GM10266 (cell line): Measurements from ENCODE around the gene ASF1A.

Experiments
- DNase-seq: peaks from one replicate; pipeline ENCODE4 v3.0.0; 2012; ENCODE audit errors: extremely low spot score
- TF ChIP-seq, protein P1 (sequence below): IDR thresholded peaks from 2 replicates; pipeline ENCODE4 v1.5.1; 2012; ENCODE audit warnings: mild to moderate bottlenecking, low read depth; ENCODE audit not compliant: control insufficient read depth, insufficient read depth; ENCODE audit errors: missing control alignments

The ASF1A gene

DNA sequence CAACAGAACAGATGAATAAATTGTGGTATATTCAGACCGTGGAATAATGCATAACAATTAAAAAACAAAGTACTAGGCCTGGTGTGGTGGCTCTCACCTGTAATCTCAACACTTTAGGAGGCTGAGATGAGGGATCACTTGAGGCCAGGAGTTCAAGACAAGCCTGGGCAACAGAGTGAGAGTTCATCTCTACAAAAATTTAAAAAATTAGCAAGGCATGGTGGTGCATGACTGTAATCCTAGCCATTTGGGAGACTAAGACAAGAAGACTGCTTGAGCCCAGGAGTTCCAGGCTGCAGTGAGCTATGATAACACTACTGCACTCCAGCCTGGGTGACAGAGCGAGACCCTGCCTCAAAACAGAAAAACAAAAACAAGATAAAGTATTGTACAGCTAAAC is 16.1 kb upstream of the ASF1A start:
- TF ChIP-seq, protein P1, sequence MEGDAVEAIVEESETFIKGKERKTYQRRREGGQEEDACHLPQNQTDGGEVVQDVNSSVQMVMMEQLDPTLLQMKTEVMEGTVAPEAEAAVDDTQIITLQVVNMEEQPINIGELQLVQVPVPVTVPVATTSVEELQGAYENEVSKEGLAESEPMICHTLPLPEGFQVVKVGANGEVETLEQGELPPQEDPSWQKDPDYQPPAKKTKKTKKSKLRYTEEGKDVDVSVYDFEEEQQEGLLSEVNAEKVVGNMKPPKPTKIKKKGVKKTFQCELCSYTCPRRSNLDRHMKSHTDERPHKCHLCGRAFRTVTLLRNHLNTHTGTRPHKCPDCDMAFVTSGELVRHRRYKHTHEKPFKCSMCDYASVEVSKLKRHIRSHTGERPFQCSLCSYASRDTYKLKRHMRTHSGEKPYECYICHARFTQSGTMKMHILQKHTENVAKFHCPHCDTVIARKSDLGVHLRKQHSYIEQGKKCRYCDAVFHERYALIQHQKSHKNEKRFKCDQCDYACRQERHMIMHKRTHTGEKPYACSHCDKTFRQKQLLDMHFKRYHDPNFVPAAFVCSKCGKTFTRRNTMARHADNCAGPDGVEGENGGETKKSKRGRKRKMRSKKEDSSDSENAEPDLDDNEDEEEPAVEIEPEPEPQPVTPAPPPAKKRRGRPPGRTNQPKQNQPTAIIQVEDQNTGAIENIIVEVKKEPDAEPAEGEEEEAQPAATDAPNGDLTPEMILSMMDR = no peak
- no peak for DNase-seq

DNA sequence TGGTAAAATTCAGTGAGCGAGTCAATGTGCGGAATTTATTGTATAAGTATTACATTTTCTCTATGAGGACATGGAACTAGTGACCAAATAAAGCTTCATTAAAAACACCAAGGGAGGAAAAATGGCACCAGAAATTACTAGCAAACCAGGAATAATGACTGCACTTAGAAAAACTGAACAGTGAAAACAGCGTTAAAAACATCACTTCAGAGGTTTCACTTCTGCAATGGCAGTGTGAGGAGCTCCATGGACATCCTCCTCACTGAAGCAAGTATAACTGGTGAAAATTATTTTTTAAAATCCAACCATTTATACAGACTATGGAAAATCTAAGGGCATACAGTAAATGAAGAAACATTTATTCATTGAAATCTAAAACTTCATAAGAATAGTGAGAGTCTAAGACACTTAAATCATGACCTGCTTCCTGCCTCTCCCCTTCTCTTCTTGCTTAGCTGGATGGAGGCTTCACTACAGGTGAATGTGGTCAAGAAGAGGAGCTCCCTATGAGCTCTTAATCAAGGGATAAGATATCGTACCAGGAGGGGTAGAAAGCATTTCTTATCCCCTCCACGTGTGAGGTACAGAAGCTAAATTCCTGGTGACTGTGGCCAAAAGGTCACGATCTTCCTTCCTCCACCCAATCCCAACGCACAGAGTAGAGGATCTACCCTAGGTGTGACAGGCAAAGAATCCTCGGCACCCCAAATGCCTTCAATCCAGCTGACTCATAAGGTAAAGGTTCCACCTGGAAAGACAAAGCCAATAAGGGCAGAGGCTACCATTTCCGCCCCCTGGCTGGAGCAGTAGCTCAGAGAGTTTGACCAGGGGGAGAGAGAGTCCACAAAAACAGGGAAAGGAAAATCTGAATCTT is 12.3 kb upstream of the ASF1A start:
- DNase-seq = no peak
- TF ChIP-seq, protein P1 = no peak

GRCh38 chr6:118882314-118882905 is 11.5 kb upstream of the ASF1A start:
- DNase-seq = no peak
- TF ChIP-seq, protein P1 = no peak

- TF ChIP-seq, protein P1 = no peak
- DNase-seq = no peak
These were observed 7.3 kb upstream of the ASF1A start for GRCh38 chr6:118886641-118887040.

GRCh38 chr6:118889163-118889562 is 4.8 kb upstream of the ASF1A start:
- no peak for DNase-seq
- TF ChIP-seq, protein P1 = no peak

- TF ChIP-seq, protein P1 = no peak
- no peak for DNase-seq
These were observed 2.8 kb upstream of the ASF1A start for GRCh38 chr6:118890997-118891790.
